Uterus (tissue), 2 donors: ENCODE data around the gene MKKS.

Experiments used
- CTCF ChIP-seq, 4 experiments: fragments of 200-600 bp in 2 of 4; fragments of 450-650 bp in 2 of 4; sonication (generic) in 2 of 4; IDR thresholded peaks; one replicate each; pipeline ENCODE4 v1.5.1; 2016 to 2019; ENCODE audit warnings: antibody characterized with exemption in 4 of 4, mild to moderate bottlenecking in 2 of 4, moderate library complexity in 1 of 4
- POLR2A ChIP-seq, 2 donors: fragments of 450-650 bp; IDR thresholded peaks; one replicate each; pipeline ENCODE4 v1.6.1; 2016; ENCODE audit warnings: antibody characterized with exemption in 2 of 2, mild to moderate bottlenecking in 1 of 2, moderate library complexity in 1 of 2

GRCh38 chr20:10436053-10436699 is 2.2 kb upstream of the MKKS start:
- TF ChIP-seq CTCF (IDR thresholded peaks at IDR 0.05) (no peak), POLR2A (IDR thresholded peaks at IDR 0.05) (no peak)
